Measurements from ENCODE around the gene USHBP1. TPM values are rescaled to one million over a fixed set of nuclear protein-coding genes. Genes with fewer than 3 reads are reported as not detected.

The USHBP1 gene
- total and polyA plus RNA-seq, 2 of the 13 experiments (the other 11 are each of a cell fraction or from before 2014, with no cell fraction given) = 0.15 to 1.5 TPM

GRCh38 chr19:17200408-17201079 lies 64.0 kb downstream of the USHBP1 start (continued):
- TF ChIP-seq, protein P1, sequence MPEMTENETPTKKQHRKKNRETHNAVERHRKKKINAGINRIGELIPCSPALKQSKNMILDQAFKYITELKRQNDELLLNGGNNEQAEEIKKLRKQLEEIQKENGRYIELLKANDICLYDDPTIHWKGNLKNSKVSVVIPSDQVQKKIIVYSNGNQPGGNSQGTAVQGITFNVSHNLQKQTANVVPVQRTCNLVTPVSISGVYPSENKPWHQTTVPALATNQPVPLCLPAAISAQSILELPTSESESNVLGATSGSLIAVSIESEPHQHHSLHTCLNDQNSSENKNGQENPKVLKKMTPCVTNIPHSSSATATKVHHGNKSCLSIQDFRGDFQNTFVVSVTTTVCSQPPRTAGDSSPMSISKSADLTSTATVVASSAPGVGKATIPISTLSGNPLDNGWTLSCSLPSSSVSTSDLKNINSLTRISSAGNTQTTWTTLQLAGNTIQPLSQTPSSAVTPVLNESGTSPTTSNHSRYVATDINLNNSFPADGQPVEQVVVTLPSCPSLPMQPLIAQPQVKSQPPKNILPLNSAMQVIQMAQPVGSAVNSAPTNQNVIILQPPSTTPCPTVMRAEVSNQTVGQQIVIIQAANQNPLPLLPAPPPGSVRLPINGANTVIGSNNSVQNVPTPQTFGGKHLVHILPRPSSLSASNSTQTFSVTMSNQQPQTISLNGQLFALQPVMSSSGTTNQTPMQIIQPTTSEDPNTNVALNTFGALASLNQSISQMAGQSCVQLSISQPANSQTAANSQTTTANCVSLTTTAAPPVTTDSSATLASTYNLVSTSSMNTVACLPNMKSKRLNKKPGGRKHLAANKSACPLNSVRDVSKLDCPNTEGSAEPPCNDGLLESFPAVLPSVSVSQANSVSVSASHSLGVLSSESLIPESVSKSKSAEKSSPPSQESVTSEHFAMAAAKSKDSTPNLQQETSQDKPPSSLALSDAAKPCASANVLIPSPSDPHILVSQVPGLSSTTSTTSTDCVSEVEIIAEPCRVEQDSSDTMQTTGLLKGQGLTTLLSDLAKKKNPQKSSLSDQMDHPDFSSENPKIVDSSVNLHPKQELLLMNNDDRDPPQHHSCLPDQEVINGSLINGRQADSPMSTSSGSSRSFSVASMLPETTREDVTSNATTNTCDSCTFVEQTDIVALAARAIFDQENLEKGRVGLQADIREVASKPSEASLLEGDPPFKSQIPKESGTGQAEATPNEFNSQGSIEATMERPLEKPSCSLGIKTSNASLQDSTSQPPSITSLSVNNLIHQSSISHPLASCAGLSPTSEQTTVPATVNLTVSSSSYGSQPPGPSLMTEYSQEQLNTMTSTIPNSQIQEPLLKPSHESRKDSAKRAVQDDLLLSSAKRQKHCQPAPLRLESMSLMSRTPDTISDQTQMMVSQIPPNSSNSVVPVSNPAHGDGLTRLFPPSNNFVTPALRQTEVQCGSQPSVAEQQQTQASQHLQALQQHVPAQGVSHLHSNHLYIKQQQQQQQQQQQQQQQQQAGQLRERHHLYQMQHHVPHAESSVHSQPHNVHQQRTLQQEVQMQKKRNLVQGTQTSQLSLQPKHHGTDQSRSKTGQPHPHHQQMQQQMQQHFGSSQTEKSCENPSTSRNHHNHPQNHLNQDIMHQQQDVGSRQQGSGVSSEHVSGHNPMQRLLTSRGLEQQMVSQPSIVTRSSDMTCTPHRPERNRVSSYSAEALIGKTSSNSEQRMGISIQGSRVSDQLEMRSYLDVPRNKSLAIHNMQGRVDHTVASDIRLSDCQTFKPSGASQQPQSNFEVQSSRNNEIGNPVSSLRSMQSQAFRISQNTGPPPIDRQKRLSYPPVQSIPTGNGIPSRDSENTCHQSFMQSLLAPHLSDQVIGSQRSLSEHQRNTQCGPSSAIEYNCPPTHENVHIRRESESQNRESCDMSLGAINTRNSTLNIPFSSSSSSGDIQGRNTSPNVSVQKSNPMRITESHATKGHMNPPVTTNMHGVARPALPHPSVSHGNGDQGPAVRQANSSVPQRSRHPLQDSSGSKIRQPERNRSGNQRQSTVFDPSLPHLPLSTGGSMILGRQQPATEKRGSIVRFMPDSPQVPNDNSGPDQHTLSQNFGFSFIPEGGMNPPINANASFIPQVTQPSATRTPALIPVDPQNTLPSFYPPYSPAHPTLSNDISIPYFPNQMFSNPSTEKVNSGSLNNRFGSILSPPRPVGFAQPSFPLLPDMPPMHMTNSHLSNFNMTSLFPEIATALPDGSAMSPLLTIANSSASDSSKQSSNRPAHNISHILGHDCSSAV (CRISPR knock-in tag; IDR thresholded peaks at IDR 0.05; ENCODE audit: borderline replicate concordance) = no peak
- TF ChIP-seq ZMYM3 (CRISPR knock-in tag; IDR thresholded peaks at IDR 0.05) (peak; percentile 72), TIGD3 (CRISPR knock-in tag; IDR thresholded peaks at IDR 0.05; ENCODE audit: borderline replicate concordance) (no peak), GFI1 (CRISPR knock-in tag; IDR thresholded peaks at IDR 0.05; ENCODE audit: borderline replicate concordance) (no peak), HMG20B (CRISPR knock-in tag; conservative IDR thresholded peaks at IDR 0.05) (no peak), CREM (IDR thresholded peaks at IDR 0.05) (0 out of 2 replicates have a peak, but pooled peaks have one; percentile 35), CREM (CRISPR knock-in tag; IDR thresholded peaks at IDR 0.05) (no peak), PLSCR1 (CRISPR knock-in tag; IDR thresholded peaks at IDR 0.05; ENCODE audit: borderline replicate concordance) (no peak), ZNF782 (CRISPR knock-in tag; IDR thresholded peaks at IDR 0.05; ENCODE audit: borderline replicate concordance) (no peak), U2AF1 (optimal IDR thresholded peaks at IDR 0.05; ENCODE audit: low read depth, low read length) (no peak), KDM1A (CRISPR knock-in tag; IDR thresholded peaks at IDR 0.05) (peak; percentile 60; the same call in 1 of the 2 replicates), HNRNPL (IDR thresholded peaks at IDR 0.05; ENCODE audit: low read depth, low read length) (0 out of 2 replicates have a peak, but pooled peaks have one; percentile 20), HOXA5 (CRISPR knock-in tag; IDR thresholded peaks at IDR 0.05) (no peak), ZNF460 (CRISPR knock-in tag; IDR thresholded peaks at IDR 0.05; ENCODE audit: borderline replicate concordance) (no peak; the same call in 1 of the 2 replicates), ELF1 (CRISPR knock-in tag; IDR thresholded peaks at IDR 0.05) (0 out of 2 replicates have a peak, but pooled peaks have one; percentile 24), NCOA5 (CRISPR knock-in tag; IDR thresholded peaks at IDR 0.05) (no peak), ONECUT2 (CRISPR knock-in tag; IDR thresholded peaks at IDR 0.05) (no peak)
- TF ChIP-seq, protein P2, sequence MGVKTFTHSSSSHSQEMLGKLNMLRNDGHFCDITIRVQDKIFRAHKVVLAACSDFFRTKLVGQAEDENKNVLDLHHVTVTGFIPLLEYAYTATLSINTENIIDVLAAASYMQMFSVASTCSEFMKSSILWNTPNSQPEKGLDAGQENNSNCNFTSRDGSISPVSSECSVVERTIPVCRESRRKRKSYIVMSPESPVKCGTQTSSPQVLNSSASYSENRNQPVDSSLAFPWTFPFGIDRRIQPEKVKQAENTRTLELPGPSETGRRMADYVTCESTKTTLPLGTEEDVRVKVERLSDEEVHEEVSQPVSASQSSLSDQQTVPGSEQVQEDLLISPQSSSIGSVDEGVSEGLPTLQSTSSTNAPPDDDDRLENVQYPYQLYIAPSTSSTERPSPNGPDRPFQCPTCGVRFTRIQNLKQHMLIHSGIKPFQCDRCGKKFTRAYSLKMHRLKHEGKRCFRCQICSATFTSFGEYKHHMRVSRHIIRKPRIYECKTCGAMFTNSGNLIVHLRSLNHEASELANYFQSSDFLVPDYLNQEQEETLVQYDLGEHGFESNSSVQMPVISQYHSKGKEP (CRISPR knock-in tag; IDR thresholded peaks at IDR 0.05) = 0 out of 2 replicates have a peak, but pooled peaks have one; percentile 10

All from HepG2 (cell line).